ENCODE data around the gene MRPL4.
"Not testable (repeated sequence)": the region's sequence is repeated elsewhere in the genome, so short reads cannot be mapped to it uniquely, and the experiment has no call there.

The MRPL4 gene

GRCh38 chr19:10262771-10263170 is 10.8 kb downstream of the MRPL4 start:
- DNase-seq (ENCODE audit: low read depth): no peak

- no peak for DNase-seq (ENCODE audit: low read depth)
These were observed 14.7 kb downstream of the MRPL4 start for GRCh38 chr19:10266706-10267105.

- no peak for DNase-seq (ENCODE audit: low read depth)
These were observed 16.1 kb downstream of the MRPL4 start for GRCh38 chr19:10268071-10268470.

GRCh38 chr19:10269333-10270179 is 17.5 kb downstream of the MRPL4 start:
- peak; percentile 85 for DNase-seq (ENCODE audit: low read depth)

GRCh38 chr19:10270180-10270615 is 18.2 kb downstream of the MRPL4 start:
- no peak for DNase-seq (ENCODE audit: low read depth)

- no peak for DNase-seq (ENCODE audit: low read depth)
These were observed 18.8 kb downstream of the MRPL4 start, which contains the start of gene ICAM1 for GRCh38 chr19:10270616-10271394. ICAM1 (plus strand) TSS chr19:10271120; CDS start chr19:10271160, 40 bp downstream.

GRCh38 chr19:10271543-10272086 is 19.6 kb downstream of the MRPL4 start:
- DNase-seq (ENCODE audit: low read depth): no peak

GRCh38 chr19:10274589-10274988 is 22.6 kb downstream of the MRPL4 start:
- no peak for DNase-seq (ENCODE audit: low read depth)

- no peak for DNase-seq (ENCODE audit: low read depth)
These were observed 26.0 kb downstream of the MRPL4 start for GRCh38 chr19:10277795-10278589.

GRCh38 chr19:10278935-10279334 is 26.9 kb downstream of the MRPL4 start:
- no peak for DNase-seq (ENCODE audit: low read depth)

- DNase-seq (ENCODE audit: low read depth): no peak
These were observed 27.9 kb downstream of the MRPL4 start for GRCh38 chr19:10279737-10280442.

- not testable (repeated sequence) for DNase-seq (ENCODE audit: low read depth)
These were observed 30.0 kb downstream of the MRPL4 start for GRCh38 chr19:10282043-10282442.

- no peak for DNase-seq (ENCODE audit: low read depth)
These were observed 31.5 kb downstream of the MRPL4 start for GRCh38 chr19:10283301-10284064.

GRCh38 chr19:10284065-10284959 is 32.3 kb downstream of the MRPL4 start:
- DNase-seq (ENCODE audit: low read depth): no peak

- DNase-seq (ENCODE audit: low read depth): no peak
These were observed 32.9 kb downstream of the MRPL4 start for GRCh38 chr19:10284960-10285278.

- DNase-seq (ENCODE audit: low read depth): no peak
These were observed 33.4 kb downstream of the MRPL4 start for GRCh38 chr19:10285393-10285792.

GRCh38 chr19:10286803-10287737 is 35.1 kb downstream of the MRPL4 start, which contains the start of gene ICAM4:
ICAM4 (plus strand) TSS chr19:10286955; CDS start chr19:10287013, 58 bp downstream.
- no peak for DNase-seq (ENCODE audit: low read depth)

- no peak for DNase-seq (ENCODE audit: low read depth)
These were observed 36.7 kb downstream of the MRPL4 start for GRCh38 chr19:10288662-10289166.
